ENCODE results near the gene EIF4A2. TPM values are rescaled to one million over a fixed set of nuclear protein-coding genes. Genes with fewer than 3 reads are reported as not detected.

EIF4A2 gene
- total and polyA plus RNA-seq, 10 of the 15 experiments (the other 5 are each of a cell fraction or from before 2014, with no cell fraction given) = 154 to 680 (median 259) TPM

- intact Hi-C loops (cut with micrococcal nuclease; ENCODE audit: unreplicated experiment) = no loop called here
- 54% methylated on average over 8 of the region's 8 CpGs for WGBS (ENCODE audit: insufficient coverage, insufficient replicate concordance, low lambda C conversion rate, missing lambda C conversion rate)
- H4K20me1 ChIP-seq (ENCODE audit: control insufficient read depth, insufficient read depth) = no peaks in the 10 kb centered on the region
- no peaks in the 10 kb centered on the region for H3K79me2 ChIP-seq (ENCODE audit: control insufficient read depth, insufficient read depth, low read length)
- TF ChIP-seq SREBF2 (IDR thresholded peaks at IDR 0.05; ENCODE audit: low read length) (no peak), STAT3 (IDR thresholded peaks at IDR 0.05; ENCODE audit: low read depth, low read length) (no peak)
- TF ChIP-seq, protein P1, sequence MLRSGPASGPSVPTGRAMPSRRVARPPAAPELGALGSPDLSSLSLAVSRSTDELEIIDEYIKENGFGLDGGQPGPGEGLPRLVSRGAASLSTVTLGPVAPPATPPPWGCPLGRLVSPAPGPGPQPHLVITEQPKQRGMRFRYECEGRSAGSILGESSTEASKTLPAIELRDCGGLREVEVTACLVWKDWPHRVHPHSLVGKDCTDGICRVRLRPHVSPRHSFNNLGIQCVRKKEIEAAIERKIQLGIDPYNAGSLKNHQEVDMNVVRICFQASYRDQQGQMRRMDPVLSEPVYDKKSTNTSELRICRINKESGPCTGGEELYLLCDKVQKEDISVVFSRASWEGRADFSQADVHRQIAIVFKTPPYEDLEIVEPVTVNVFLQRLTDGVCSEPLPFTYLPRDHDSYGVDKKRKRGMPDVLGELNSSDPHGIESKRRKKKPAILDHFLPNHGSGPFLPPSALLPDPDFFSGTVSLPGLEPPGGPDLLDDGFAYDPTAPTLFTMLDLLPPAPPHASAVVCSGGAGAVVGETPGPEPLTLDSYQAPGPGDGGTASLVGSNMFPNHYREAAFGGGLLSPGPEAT (IDR thresholded peaks at IDR 0.05; ENCODE audit: low read depth) = no peak
- no TSS peak for BruUV-seq (replicated peaks)
- no peaks in the 10 kb centered on the region for H3K36me3 ChIP-seq (ENCODE audit: control insufficient read depth in 2 of 2, insufficient read depth in 2 of 2, low read length in 1 of 2)
- DNase-seq (ENCODE audit: low read depth, low spot score) (no peak), FAIRE-seq (no peak), ATAC-seq (no peak)
- no peak overlapping the region for H3K4me3 ChIP-seq
- H3K9ac ChIP-seq (ENCODE audit: control insufficient read depth, insufficient read depth, low read length) = no peak overlapping the region
- H3K27ac ChIP-seq (ENCODE audit: control insufficient read depth, insufficient read depth) = no peak overlapping the region
- RAD21 ChIA-PET (ENCODE audit: unreplicated experiment) = no interaction called here
- SMC1A ChIA-PET (ENCODE audit: uncharacterized antibody, unreplicated experiment) = no interaction called here
- in situ Hi-C loops (cut with MboI) = loop anchor here (25.0 kb wide), 1 partner anchor 839 kb away; the partner anchor contains the start of gene TRA2B
- POLR2A ChIA-PET = no interaction called here
- H3K4me2 ChIP-seq (ENCODE audit: control insufficient read depth, insufficient read depth) = no peak overlapping the region
- peaks cover 5% of the 10 kb centered on the region; the same call in 1 of the 2 replicates for H3K4me1 ChIP-seq (ENCODE audit: control insufficient read depth, insufficient read depth, low read length)
- no peaks in the 10 kb centered on the region for H3K27me3 ChIP-seq (replicated peaks in 1 of 2; ENCODE audit: control insufficient read depth in 2 of 2, insufficient read depth in 2 of 2, low read length in 1 of 2)
- CTCF ChIA-PET = no interaction called here
- no peaks in the 10 kb centered on the region for H3K9me3 ChIP-seq (replicated peaks; ENCODE audit: control insufficient read depth, insufficient read depth, low read length)
- H2AFZ ChIP-seq (ENCODE audit: control insufficient read depth, low read depth, low read length) = no peak overlapping the region
Observed at GRCh38 chr3:186775999-186776398, 7.4 kb upstream of the EIF4A2 start.

GRCh38 chr3:186779204-186779603 lies 4.2 kb upstream of the EIF4A2 start:
- TF ChIP-seq STAT3 (IDR thresholded peaks at IDR 0.05; ENCODE audit: low read depth, low read length) = no peak
- TF ChIP-seq RAD21 (IDR thresholded peaks at IDR 0.05; ENCODE audit: insufficient read depth, low read depth, low read length) = no peak
- TF ChIP-seq ESRRA (IDR thresholded peaks at IDR 0.05; ENCODE audit: low read length) = no peak
- H2AFZ ChIP-seq (ENCODE audit: control insufficient read depth, low read depth, low read length) = no peak overlapping the region
- ChIA-PET CTCF (no interaction called here), RAD21 (ENCODE audit: unreplicated experiment) (no interaction called here), SMC1A (ENCODE audit: uncharacterized antibody, unreplicated experiment) (interaction anchor here (0.6 to 0.7 kb wide), 2 partner anchors 10 to 37 kb away, joined by 3 to 4 read pairs; no protein-coding TSS in a partner anchor), POLR2A (no interaction called here)
- H3K27me3 ChIP-seq (replicated peaks in 1 of 2; ENCODE audit: control insufficient read depth in 2 of 2, insufficient read depth in 2 of 2, low read length in 1 of 2) = no peaks in the 10 kb centered on the region
- no peak overlapping the region for H3K4me2 ChIP-seq (ENCODE audit: control insufficient read depth, insufficient read depth)
- intact Hi-C loops (cut with micrococcal nuclease; ENCODE audit: unreplicated experiment) = no loop called here
- in situ Hi-C loops (cut with MboI) = loop anchor here (25.0 kb wide), 1 partner anchor 842 kb away; the partner anchor contains the start of gene TRA2B
- H3K4me3 ChIP-seq = no peak overlapping the region
- H3K36me3 ChIP-seq (ENCODE audit: control insufficient read depth in 2 of 2, insufficient read depth in 2 of 2, low read length in 1 of 2) = peaks cover 0 to under 1% of the 10 kb centered on the region in 2 experiments; a peak in 2 of 4 replicates
- H3K9me3 ChIP-seq (replicated peaks; ENCODE audit: control insufficient read depth, insufficient read depth, low read length) = no peaks in the 10 kb centered on the region
- no peaks in the 10 kb centered on the region for H3K4me1 ChIP-seq (ENCODE audit: control insufficient read depth, insufficient read depth, low read length)
- FAIRE-seq (no peak), DNase-seq (ENCODE audit: low read depth, low spot score) (no peak), ATAC-seq (no peak)
- no peak overlapping the region for H3K9ac ChIP-seq (ENCODE audit: control insufficient read depth, insufficient read depth, low read length)
- H4K20me1 ChIP-seq (ENCODE audit: control insufficient read depth, insufficient read depth) = peaks cover 3% of the 10 kb centered on the region; the same call in 1 of the 2 replicates
- peaks cover 16% of the 10 kb centered on the region for H3K79me2 ChIP-seq (ENCODE audit: control insufficient read depth, insufficient read depth, low read length)
- no TSS peak for BruUV-seq (replicated peaks)
- 87% methylated on average over 5 of the region's 5 CpGs for WGBS (ENCODE audit: insufficient coverage, insufficient replicate concordance, low lambda C conversion rate, missing lambda C conversion rate)
- no peak overlapping the region for H3K27ac ChIP-seq (ENCODE audit: control insufficient read depth, insufficient read depth)

Data from GM12878 (cell line).